PC-3 (cell line): ENCODE data around the gene IBA57. TPM values are rescaled to one million over a fixed set of nuclear protein-coding genes. Genes with fewer than 3 reads are reported as not detected.
"Not testable (repeated sequence)": the region's sequence is repeated elsewhere in the genome, so short reads cannot be mapped to it uniquely, and the experiment has no call there.

ENCODE experiments used
- ATAC-seq: fragments of 200-7000 bp; cut with Tn5 transposase; 2 replicates; pipeline ENCODE4 v1.9.1; 2020; ENCODE audit warnings: mild to moderate bottlenecking, moderate library complexity
- BruUV-seq: library from RNA; stranded (reverse); fragments of 400-500 nt; replicated peaks from 2 replicates; lab custom pipeline; 2021; lab: Mats Ljungman, UMichigan
- CTCF ChIA-PET: fragments of 300-600 bp; sonication (Branson Sonifier 250); formaldehyde crosslinking; loops from one replicate; lab custom pipeline; 2022; ENCODE audit warnings: antibody characterized with exemption; lab: Charles Lee
- POLR2A ChIA-PET: fragments of 300-600 bp; sonication (Branson Sonifier 250); formaldehyde crosslinking; loops from one replicate; lab custom pipeline; 2022; ENCODE audit warnings: antibody characterized with exemption; ENCODE audit not compliant: unreplicated experiment; lab: Charles Lee
- DNase-seq: peaks from one replicate; pipeline ENCODE4 v3.0.0-alpha.2; 2015
- H2AFZ ChIP-seq: fragments of 300-600 bp; sonication (generic); 2 replicates; pipeline ENCODE4 v1.6.0; 2016; ENCODE audit warnings: antibody characterized with exemption, low read length
- H3F3A ChIP-seq: fragments of 300-600 bp; sonication (generic); one replicate; pipeline ENCODE4 v1.6.0; 2017; ENCODE audit warnings: antibody characterized with exemption, low read length, control low read depth, mild to moderate bottlenecking; ENCODE audit not compliant: unreplicated experiment
- H3K27ac ChIP-seq: fragments of 300-600 bp; sonication (generic); 2 replicates; pipeline ENCODE4 v1.5.1; 2016; ENCODE audit warnings: mild to moderate bottlenecking, low read length
- H3K27me3 ChIP-seq: fragments of 300-600 bp; sonication (generic); 2 replicates; pipeline ENCODE4 v1.6.1; 2016; ENCODE audit warnings: low read length, mixed read lengths
- H3K36me3 ChIP-seq: fragments of 300-600 bp; sonication (generic); 2 replicates; pipeline ENCODE4 v1.6.1; 2016; ENCODE audit warnings: low read depth, mixed run types, low read length, mixed read lengths
- H3K4me1 ChIP-seq: fragments of 300-600 bp; sonication (generic); 2 replicates; pipeline ENCODE4 v1.5.1; 2016; ENCODE audit warnings: low read length; ENCODE audit not compliant: insufficient read depth
- H3K4me2 ChIP-seq: fragments of 300-600 bp; sonication (generic); 2 replicates; pipeline ENCODE4 v1.6.0; 2016; ENCODE audit warnings: low read length
- H3K4me3 ChIP-seq: fragments of 300-600 bp; sonication (generic); 2 replicates; pipeline ENCODE4 v1.5.1; 2016; ENCODE audit warnings: mild to moderate bottlenecking, low read length, mixed read lengths
- H3K79me2 ChIP-seq: fragments of 300-600 bp; sonication (generic); 2 replicates; pipeline ENCODE4 v1.6.1; 2017; ENCODE audit warnings: low read length, mixed read lengths
- H3K9ac ChIP-seq: fragments of 300-600 bp; sonication (generic); 2 replicates; pipeline ENCODE4 v1.6.0; 2016; ENCODE audit warnings: mild to moderate bottlenecking, low read length
- H3K9me2 ChIP-seq: fragments of 300-600 bp; sonication (generic); replicated peaks from 2 replicates; pipeline ENCODE4 v1.6.1; 2016; ENCODE audit warnings: mixed run types, low read length, mixed read lengths
- H3K9me3 ChIP-seq: fragments of 300-600 bp; sonication (generic); 2 replicates; pipeline ENCODE4 v1.6.1; 2016; ENCODE audit warnings: low read length, mixed read lengths
- H4K20me1 ChIP-seq: fragments of 300-600 bp; sonication (generic); 2 replicates; pipeline ENCODE4 v1.6.1; 2016; ENCODE audit warnings: low read length, mixed read lengths
- CTCF ChIP-seq: fragments of 300-600 bp; sonication (generic); conservative IDR thresholded peaks from 2 replicates; pipeline ENCODE4 v1.5.1; 2017; ENCODE audit warnings: antibody characterized with exemption, low read depth, mild to moderate bottlenecking, low read length
- EZH2 ChIP-seq: fragments of 300-600 bp; sonication (generic); IDR thresholded peaks from one replicate; pipeline ENCODE4 v1.6.1; 2017; ENCODE audit warnings: antibody characterized with exemption, mild to moderate bottlenecking, low read length; ENCODE audit not compliant: unreplicated experiment
- EZH2phosphoT487 ChIP-seq: fragments of 300-600 bp; sonication (generic); IDR thresholded peaks from 2 replicates; pipeline ENCODE4 v1.6.1; 2018; ENCODE audit warnings: mild to moderate bottlenecking, antibody characterized with exemption, low read length, borderline replicate concordance
- intact Hi-C: fragments of 100-400 bp; cut with micrococcal nuclease; formaldehyde crosslinking; loops from 2 replicates; pipeline ENCODE4 v1.9.0; 2023
- total RNA-seq: library from RNA; depleted of rRNA; stranded (reverse); fragments of >200 nt; gene quantifications from 2 replicates; pipeline ENCODE4 v1.2.3, GENCODE V29; 2014

The IBA57 gene
- total RNA-seq, 1 experiment from 2014 or later, result 18.3 TPM

GRCh38 chr1:228226956-228227791 lies 61.6 kb downstream of the IBA57 start:
- POLR2A ChIA-PET, result no interaction called here
- H3K79me2 ChIP-seq, result no peaks in the 10 kb centered on the region
- H4K20me1 ChIP-seq, result no peaks in the 10 kb centered on the region
- peak; percentile 19 for DNase-seq
- no peaks in the 10 kb centered on the region for H3K27me3 ChIP-seq
- H3K4me3 ChIP-seq, result no peak overlapping the region
- peaks cover 17% of the 10 kb centered on the region for H3K36me3 ChIP-seq
- CTCF ChIA-PET, result no interaction called here
- no peaks in the 10 kb centered on the region for H3F3A ChIP-seq
- H3K9ac ChIP-seq, result no peak overlapping the region
- TF ChIP-seq EZH2phosphoT487 (no peak), EZH2 (no peak), CTCF (peak; percentile 56)
- no peaks in the 10 kb centered on the region for H3K9me3 ChIP-seq
- H3K4me2 ChIP-seq, result no peak overlapping the region
- no peak overlapping the region for H3K27ac ChIP-seq
- H2AFZ ChIP-seq, result no peak overlapping the region
- intact Hi-C loops, result no loop called here
- BruUV-seq, result no TSS peak
- ATAC-seq, result peak; percentile 52; the same call in 1 of the 2 replicates
- no peaks in the 10 kb centered on the region for H3K9me2 ChIP-seq
- peaks cover 16% of the 10 kb centered on the region for H3K4me1 ChIP-seq

GRCh38 chr1:228228147-228228546 lies 62.5 kb downstream of the IBA57 start:
- H3K9ac ChIP-seq, DNase-seq: not testable (repeated sequence)

GRCh38 chr1:228228601-228229074 lies 63.0 kb downstream of the IBA57 start:
- Histone ChIP-seq H3K79me2 (no peaks in the 10 kb centered on the region), H3K27me3 (no peaks in the 10 kb centered on the region), H3K27ac (peak overlapping the region; percentile 34), H3K4me3 (no peak overlapping the region), H4K20me1 (no peaks in the 10 kb centered on the region), H3K4me2 (peak overlapping the region; percentile 11; the same call in 1 of the 2 replicates), H3K9me2 (no peaks in the 10 kb centered on the region), H3K4me1 (peaks cover 16% of the 10 kb centered on the region), H3K36me3 (peaks cover 17% of the 10 kb centered on the region), H3K9ac (no peak overlapping the region), H3K9me3 (no peaks in the 10 kb centered on the region), H3F3A (no peaks in the 10 kb centered on the region), H2AFZ (no peak overlapping the region)
- ChIA-PET POLR2A (no interaction called here), CTCF (no interaction called here)
- peak; percentile 93 for ATAC-seq
- intact Hi-C loops, result no loop called here
- peak; percentile 90 for DNase-seq
- BruUV-seq, result no TSS peak
- TF ChIP-seq CTCF (no peak), EZH2phosphoT487 (no peak)

More at GRCh38 chr1:228228147-228228546, 62.5 kb downstream of the IBA57 start:
- intact Hi-C loops, BruUV-seq, H3K4me3 ChIP-seq, POLR2A ChIA-PET, H3K27me3 ChIP-seq, H3F3A ChIP-seq, H2AFZ ChIP-seq, CTCF ChIA-PET, H4K20me1 ChIP-seq, H3K4me2 ChIP-seq, H3K79me2 ChIP-seq, H3K9me2 ChIP-seq, H3K9me3 ChIP-seq, ATAC-seq: not testable (repeated sequence)
- Histone ChIP-seq H3K27ac (peak overlapping the region; percentile 34), H3K4me1 (peaks cover 16% of the 10 kb centered on the region), H3K36me3 (peaks cover 18% of the 10 kb centered on the region)
